T-helper 2 cell treated with Interferon-gamma antibody and Interleukin-4, amounts not matched to agents 5 μg/mL and 100 μg/mL, for 36 hours (primary cell): Measurements from ENCODE around the gene PKIG.

Source experiments
- DNase-seq: peaks from one replicate; pipeline ENCODE4 v3.0.0; 2021; ENCODE audit warnings: low spot score
- H3K27ac Mint-ChIP-seq: one replicate; pipeline ENCODE4 v1.8.0; 2021; ENCODE audit warnings: mild to moderate bottlenecking, mixed read lengths
- H3K27me3 Mint-ChIP-seq: one replicate; pipeline ENCODE4 v1.8.0; 2021; ENCODE audit warnings: low read depth, mixed read lengths
- H3K36me3 Mint-ChIP-seq: one replicate; pipeline ENCODE4 v1.8.0; 2021; ENCODE audit warnings: low read depth, mixed read lengths
- H3K4me1 Mint-ChIP-seq: one replicate; pipeline ENCODE4 v1.8.0; 2021; ENCODE audit warnings: low read depth, mixed read lengths
- H3K4me3 Mint-ChIP-seq: one replicate; pipeline ENCODE4 v1.8.0; 2022; ENCODE audit warnings: mild to moderate bottlenecking, moderate library complexity, mixed read lengths
- H3K9me3 Mint-ChIP-seq: one replicate; pipeline ENCODE4 v1.8.0; 2021; ENCODE audit warnings: mixed read lengths

PKIG gene

DNA sequence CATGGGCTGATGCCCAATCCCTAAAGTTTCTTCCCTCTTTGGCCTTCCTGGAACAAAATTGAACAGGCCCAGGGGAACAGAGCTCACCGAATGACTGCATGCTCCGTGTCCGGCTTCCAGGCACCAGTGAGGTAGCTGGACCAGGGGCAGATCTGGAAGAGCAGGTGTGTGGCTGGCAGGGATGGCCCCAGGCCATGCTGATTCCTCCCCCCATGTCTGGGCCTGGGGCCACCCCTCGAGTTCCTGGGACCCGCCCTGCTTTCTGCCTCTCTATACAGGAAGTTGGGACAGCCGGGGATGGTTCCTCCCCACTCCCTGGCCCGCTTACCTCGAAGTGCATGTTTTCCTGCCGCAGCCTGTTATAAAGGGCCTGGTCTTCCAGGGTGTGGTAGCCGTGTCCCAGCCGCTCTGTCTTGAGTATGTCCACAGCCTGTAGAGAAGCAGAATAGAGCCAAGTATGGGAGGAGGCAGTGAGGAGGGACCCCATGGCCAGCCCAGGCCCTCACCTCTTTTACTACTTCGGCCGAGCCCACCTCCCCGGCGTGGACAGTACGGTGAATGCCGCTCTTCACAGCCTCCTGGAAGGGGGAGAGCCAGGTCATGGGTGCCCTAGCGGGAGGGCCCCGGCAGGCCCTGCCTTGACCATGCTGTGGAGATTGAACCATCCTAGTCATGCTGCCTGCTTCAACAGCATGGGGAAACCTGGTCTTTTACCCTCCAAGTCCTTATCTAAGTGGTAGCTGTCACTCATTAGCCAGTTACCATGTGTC is 40.3 kb downstream of the PKIG start:
- no peak overlapping the region for H3K27ac Mint-ChIP-seq
- no peaks in the 10 kb centered on the region for H3K27me3 Mint-ChIP-seq
- H3K4me3 Mint-ChIP-seq, result no peak overlapping the region
- peaks cover 8% of the 10 kb centered on the region for H3K4me1 Mint-ChIP-seq
- H3K9me3 Mint-ChIP-seq, result no peaks in the 10 kb centered on the region
- no peak for DNase-seq
- H3K36me3 Mint-ChIP-seq, result peaks cover 81% of the 10 kb centered on the region

DNA sequence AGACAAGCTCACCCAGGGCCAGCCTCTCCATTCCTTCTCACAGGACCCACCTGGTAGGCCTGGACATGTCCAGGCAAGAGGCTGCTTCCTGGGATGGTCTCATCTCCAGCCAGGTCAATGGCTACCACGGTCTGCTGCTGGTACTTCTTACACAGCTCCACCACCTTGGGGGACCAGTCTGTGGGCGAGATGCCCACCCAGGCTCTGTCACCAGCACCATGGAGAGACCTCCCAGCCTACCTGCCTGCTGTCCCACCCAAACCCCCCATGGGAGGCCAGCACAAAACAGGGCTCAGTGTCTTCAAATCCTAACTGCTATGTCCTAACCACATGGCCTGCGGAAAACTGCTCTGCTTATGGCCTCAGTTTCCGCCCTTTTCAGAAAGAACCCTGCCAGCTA is 41.8 kb downstream of the PKIG start:
- no peak overlapping the region for H3K27ac Mint-ChIP-seq
- no peaks in the 10 kb centered on the region for H3K4me1 Mint-ChIP-seq
- no peaks in the 10 kb centered on the region for H3K9me3 Mint-ChIP-seq
- H3K27me3 Mint-ChIP-seq, result no peaks in the 10 kb centered on the region
- DNase-seq, result no peak
- H3K36me3 Mint-ChIP-seq, result peaks cover 72% of the 10 kb centered on the region
- no peak overlapping the region for H3K4me3 Mint-ChIP-seq

DNA sequence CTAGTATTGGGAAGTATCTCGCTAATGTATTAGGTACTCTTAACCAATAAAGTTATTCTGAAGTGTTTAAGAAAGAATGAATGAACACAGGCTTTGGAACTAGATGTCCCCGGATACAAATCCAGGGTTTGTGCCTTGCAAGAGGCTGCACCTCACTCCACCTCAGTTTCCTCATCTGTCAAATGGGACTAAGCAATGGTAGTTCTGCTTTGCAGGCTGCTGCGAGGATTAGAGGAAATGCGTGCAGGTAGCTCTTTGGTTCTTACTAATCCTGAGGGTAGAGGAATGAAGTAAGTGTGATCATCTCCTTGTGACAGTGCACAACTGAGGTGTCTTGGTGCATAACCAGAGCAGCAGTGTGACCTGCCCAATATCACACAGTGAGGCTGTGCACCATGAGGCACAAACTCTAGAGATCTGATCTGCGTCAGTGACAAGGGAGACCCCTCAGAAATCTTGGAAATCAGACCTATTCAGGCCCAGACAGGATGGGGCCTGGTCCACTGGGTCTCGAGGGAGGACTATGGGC is 42.4 kb downstream of the PKIG start:
- no peak for DNase-seq
- peaks cover 66% of the 10 kb centered on the region for H3K36me3 Mint-ChIP-seq
- H3K27me3 Mint-ChIP-seq, result no peaks in the 10 kb centered on the region

DNA sequence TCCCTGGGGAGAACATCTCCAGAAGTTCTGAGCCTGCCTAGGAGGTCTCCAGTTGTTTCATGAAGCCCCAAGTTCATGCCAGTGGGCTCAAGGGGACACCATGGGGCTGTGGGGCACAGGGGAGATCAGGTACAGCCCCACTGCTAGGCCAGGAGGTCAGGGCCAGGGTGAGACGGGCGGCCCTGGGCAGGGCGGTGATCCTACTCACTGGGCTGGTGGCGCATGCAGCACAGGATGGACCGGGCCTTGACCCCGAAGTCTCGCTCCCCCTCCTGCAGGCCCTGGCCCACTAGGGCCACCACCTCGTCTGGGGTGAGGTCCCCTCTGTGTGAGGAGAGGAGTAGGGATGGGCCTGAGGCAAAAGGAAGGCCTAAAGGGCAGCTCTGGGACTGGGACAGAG is 43.0 kb downstream of the PKIG start:
- Mint-ChIP-seq H3K4me1 (no peaks in the 10 kb centered on the region), H3K27ac (no peak overlapping the region), H3K27me3 (no peaks in the 10 kb centered on the region), H3K4me3 (no peak overlapping the region), H3K9me3 (no peaks in the 10 kb centered on the region), H3K36me3 (peaks cover 65% of the 10 kb centered on the region)
- DNase-seq, result no peak

More for the DNA sequence above, 42.4 kb downstream of the PKIG start:
- Mint-ChIP-seq H3K9me3 (no peaks in the 10 kb centered on the region), H3K4me1 (no peaks in the 10 kb centered on the region), H3K4me3 (no peak overlapping the region), H3K27ac (no peak overlapping the region)

DNA sequence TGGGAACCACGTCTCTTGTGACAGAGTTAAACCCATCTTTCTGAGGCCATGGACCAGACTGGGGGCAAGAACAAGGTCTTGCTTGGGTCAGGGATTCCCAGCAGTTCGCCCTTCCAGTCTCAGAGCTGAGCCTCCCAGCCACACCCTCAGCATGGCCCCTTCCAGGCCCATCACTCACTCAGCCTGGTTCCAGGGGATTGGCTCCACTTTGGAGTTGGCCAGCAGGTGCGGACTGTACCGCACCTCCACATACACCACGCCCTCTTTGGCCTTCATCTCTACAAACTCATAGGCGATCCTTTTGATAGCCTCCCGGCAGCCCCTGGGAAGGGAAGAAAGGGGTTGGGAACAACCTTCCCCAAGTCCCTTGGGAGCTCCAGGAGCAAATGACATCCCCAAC is 43.9 kb downstream of the PKIG start:
- peaks cover 58% of the 10 kb centered on the region for H3K36me3 Mint-ChIP-seq
- no peaks in the 10 kb centered on the region for H3K27me3 Mint-ChIP-seq
- DNase-seq, result no peak
- no peak overlapping the region for H3K27ac Mint-ChIP-seq
- no peak overlapping the region for H3K4me3 Mint-ChIP-seq
- H3K4me1 Mint-ChIP-seq, result no peaks in the 10 kb centered on the region
- H3K9me3 Mint-ChIP-seq, result no peaks in the 10 kb centered on the region

DNA sequence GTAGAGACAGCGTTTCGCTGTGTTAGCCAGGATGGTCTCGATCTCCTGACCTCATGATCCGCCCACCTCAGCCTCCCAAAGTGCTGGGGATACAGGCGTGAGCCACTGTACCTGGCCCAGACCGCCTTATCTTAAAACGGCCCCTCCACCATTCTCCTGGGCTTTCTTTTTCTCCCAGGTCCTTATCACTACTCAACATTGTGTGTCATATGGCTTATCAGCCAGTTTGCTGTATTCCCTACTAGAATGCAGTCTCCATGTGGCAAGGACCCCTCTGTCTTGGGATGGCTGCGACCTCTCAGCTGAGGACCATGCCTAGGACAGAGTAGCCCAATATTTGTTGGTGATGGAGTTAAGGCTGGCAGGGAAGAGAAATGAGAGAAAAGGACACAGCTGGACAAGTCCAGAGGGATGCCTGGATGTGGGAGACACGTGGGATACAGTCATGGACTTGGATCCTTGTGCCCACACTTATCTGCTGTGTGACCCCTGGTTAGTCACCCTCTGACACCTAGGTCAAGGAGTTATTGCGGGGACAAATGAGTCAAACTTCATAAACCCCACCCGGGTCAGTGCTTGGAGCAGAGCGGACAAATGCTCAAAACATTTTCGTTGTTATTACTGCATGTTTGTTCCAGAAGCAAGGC is 45.1 kb downstream of the PKIG start:
- H3K27me3 Mint-ChIP-seq, result no peaks in the 10 kb centered on the region
- no peaks in the 10 kb centered on the region for H3K9me3 Mint-ChIP-seq
- no peak for DNase-seq
- peaks cover 48% of the 10 kb centered on the region for H3K36me3 Mint-ChIP-seq
- no peak overlapping the region for H3K27ac Mint-ChIP-seq
- H3K4me1 Mint-ChIP-seq, result no peaks in the 10 kb centered on the region
- H3K4me3 Mint-ChIP-seq, result no peak overlapping the region

DNA sequence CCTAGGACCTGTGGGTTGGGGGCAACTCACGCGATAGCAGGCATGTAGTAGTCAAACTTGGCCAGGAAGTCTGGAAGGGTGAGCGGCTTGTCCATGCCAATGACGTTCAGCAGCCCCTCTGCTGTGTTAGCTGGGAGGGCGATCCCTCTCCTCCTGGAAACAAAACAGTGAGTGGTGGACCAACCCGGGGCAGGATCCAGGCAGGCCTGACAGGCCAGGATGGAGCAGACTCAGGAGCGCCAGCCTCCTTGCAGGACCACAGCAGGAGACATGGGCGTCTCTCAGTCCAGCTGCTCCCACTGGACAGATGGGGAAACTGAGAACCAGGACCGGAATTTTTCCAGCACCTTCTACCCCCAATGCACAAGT is 46.6 kb downstream of the PKIG start:
- Mint-ChIP-seq H3K4me1 (no peaks in the 10 kb centered on the region), H3K4me3 (no peak overlapping the region), H3K36me3 (peaks cover 40% of the 10 kb centered on the region), H3K27ac (no peak overlapping the region), H3K9me3 (no peaks in the 10 kb centered on the region), H3K27me3 (no peaks in the 10 kb centered on the region)
- no peak for DNase-seq

DNA sequence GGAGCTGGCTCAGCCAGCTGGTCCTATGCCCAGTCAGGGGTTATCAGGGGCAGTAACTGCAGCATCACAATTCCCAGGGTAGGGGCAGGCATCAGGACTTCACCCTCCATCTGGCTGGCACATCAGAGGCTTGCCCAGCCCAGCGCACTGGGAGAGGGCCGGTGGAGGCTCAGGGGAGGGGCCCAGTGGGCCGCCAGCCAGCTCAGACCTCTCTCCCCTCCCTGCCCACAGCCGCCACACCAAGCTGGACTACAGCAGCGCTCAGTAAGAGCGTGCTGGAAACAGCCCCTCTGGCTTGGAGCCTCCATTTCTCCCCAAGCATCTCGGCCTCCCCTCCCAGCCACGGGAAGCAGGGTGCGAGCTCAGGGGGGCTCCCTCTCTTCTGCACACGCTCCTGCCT is 47.2 kb downstream of the PKIG start:
- Mint-ChIP-seq H3K27me3 (no peaks in the 10 kb centered on the region), H3K36me3 (peaks cover 34% of the 10 kb centered on the region), H3K4me3 (no peak overlapping the region), H3K4me1 (no peaks in the 10 kb centered on the region), H3K9me3 (no peaks in the 10 kb centered on the region), H3K27ac (no peak overlapping the region)
- no peak for DNase-seq

DNA sequence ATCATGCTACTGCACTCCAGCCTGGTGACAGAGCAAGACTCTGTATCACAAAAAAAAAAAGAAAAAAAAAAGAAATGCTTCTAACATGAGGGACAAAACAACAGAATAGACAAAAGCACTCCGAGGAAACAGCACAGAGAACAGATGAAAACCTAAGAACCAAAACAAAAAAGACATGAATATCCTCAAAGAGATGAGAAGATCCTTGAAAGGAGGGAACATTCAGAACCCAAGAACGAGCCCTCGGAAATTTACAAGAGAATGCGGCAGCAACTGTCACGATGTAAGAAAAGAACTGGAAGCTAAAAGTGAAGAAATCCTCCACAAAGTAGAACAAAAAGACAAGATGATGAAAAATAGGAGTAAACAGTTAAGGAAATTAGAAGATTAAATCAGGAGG is 47.9 kb downstream of the PKIG start:
- Mint-ChIP-seq H3K4me3 (no peak overlapping the region), H3K27me3 (no peaks in the 10 kb centered on the region), H3K36me3 (peaks cover 29% of the 10 kb centered on the region), H3K27ac (no peak overlapping the region), H3K4me1 (no peaks in the 10 kb centered on the region), H3K9me3 (no peaks in the 10 kb centered on the region)
- no peak for DNase-seq

DNA sequence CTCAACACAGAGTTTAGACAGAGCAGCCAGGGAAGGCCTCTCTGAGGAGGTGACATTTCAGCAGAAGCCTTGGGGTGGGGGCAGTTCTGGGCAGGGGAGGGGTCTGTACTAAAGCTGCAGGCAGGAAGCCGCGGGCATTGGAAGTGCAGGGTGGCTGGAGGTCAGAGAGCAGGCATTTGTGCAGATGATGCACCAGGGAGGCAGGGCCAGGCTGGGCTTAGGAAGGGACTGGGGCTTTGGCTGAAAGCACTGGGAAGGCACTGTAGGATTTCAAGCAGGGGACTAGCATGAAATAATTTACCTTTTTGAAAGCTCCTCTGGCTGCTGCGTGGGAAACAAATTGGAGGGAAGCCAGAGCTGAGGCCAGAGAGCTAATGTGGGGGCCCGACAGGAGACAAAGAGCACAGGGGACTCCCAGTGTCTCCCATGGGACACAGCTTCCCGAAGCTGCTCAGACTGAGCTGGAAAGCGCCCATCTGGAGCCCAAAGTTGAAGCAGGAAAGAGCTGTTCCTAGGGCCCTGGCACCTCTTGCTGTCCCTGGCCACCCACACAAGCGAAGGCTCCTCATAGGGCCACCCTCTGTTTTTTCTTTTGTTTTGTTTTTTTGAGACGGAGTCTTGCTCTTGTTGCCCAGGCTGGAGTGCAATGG is 49.8 kb downstream of the PKIG start:
- H3K4me1 Mint-ChIP-seq, result no peaks in the 10 kb centered on the region
- H3K4me3 Mint-ChIP-seq, result no peak overlapping the region
- DNase-seq, result no peak
- H3K27ac Mint-ChIP-seq, result no peak overlapping the region
- H3K27me3 Mint-ChIP-seq, result no peaks in the 10 kb centered on the region
- no peaks in the 10 kb centered on the region for H3K9me3 Mint-ChIP-seq
- peaks cover 37% of the 10 kb centered on the region for H3K36me3 Mint-ChIP-seq

DNA sequence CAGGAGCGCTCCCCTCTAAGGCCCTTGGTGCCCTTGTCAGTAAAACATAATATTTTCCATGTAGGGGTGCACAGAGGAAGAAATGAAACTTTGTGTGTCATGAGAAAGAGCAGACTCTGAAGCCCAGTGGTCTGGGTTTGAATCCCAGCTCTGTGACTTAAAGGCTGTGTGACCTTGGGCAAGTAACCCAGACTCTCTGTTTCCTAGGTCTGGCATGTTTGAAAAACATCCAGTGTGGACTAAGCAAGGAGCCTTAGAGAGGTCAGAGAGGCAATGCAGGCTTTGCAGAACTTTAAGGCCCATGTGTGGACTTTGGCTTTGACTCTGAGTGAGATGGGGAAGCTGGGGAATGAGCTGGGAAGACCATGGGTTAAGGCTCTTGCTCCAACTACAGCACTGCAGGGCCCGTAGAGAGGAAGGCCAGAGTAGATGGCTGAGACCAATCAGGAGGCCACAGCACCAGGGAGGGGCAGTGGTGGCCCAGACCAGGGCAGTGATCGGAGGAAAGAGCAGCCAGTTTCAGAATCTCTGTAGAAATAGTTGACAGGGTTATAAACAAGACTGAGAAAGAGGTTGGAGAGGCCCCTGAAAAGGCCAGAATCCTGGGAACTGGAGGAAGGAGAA is 50.9 kb downstream of the PKIG start:
- no peak for DNase-seq
- Mint-ChIP-seq H3K27ac (no peak overlapping the region), H3K4me1 (no peaks in the 10 kb centered on the region), H3K36me3 (peaks cover 38% of the 10 kb centered on the region), H3K27me3 (no peaks in the 10 kb centered on the region), H3K9me3 (no peaks in the 10 kb centered on the region), H3K4me3 (no peak overlapping the region)

DNA sequence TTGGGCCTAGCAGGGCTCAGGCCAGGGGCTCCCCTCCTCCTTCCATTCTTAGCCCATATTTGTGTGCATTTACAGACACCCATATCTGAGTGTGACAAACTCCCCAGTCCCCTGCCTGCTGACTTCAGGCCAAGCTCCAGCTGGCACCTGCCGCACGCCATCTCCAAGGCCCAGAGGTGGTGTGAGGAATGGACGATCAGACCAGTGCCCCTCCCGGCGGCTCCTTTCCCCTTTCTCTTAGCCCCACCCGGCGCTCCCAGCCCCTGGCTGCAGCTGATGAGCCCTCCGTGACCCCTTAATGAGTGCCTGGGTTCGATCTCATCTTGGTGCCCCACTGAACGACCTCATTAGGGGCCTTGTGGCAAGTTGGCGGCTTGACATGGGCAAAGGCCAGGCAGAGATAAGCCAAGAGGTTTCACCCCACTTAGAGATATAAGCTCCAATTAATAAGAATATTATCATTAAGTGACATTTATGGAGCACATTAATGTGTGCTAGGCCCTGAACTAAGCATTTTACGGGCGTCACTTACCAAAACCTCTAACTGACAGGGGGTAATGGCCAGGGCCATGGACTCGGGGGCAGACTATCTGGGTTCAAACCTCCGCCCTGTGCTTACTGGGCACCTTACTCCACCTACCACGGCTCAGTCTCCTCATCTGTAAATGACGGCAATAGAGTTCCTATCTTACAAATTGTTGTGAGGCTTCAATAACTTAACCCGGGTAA is 51.7 kb downstream of the PKIG start:
- H3K4me1 Mint-ChIP-seq, result no peaks in the 10 kb centered on the region
- H3K9me3 Mint-ChIP-seq, result no peaks in the 10 kb centered on the region
- H3K27ac Mint-ChIP-seq, result no peak overlapping the region
- H3K4me3 Mint-ChIP-seq, result no peak overlapping the region
- H3K27me3 Mint-ChIP-seq, result no peaks in the 10 kb centered on the region
- H3K36me3 Mint-ChIP-seq, result peaks cover 44% of the 10 kb centered on the region
- DNase-seq, result no peak

DNA sequence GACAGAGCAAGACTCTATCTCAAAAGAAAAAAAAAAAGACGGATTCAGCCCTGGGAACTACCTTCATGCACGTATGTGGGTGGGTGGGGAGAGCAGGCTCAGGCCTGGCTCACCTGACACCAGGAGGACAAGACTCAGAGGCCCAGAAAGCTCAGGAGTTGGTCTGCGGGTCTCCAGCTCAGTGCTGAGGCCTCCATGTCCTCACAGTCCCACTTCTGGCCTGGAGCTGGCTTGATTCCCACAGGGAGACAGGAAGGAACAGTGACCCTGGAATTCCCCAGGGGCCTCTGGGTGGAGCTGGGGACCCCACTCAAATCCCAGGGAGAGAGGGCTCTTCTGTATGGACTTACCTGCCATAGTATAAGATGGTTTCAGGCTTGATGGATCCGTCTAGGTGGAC is 53.5 kb downstream of the PKIG start:
- no peak for DNase-seq
- H3K27ac Mint-ChIP-seq, result no peak overlapping the region
- H3K36me3 Mint-ChIP-seq, result peaks cover 49% of the 10 kb centered on the region
- H3K4me1 Mint-ChIP-seq, result peaks cover 7% of the 10 kb centered on the region
- no peaks in the 10 kb centered on the region for H3K27me3 Mint-ChIP-seq
- no peak overlapping the region for H3K4me3 Mint-ChIP-seq
- H3K9me3 Mint-ChIP-seq, result no peaks in the 10 kb centered on the region
